Jurkat, Clone E6-1 (cell line): ENCODE data around the gene PRKAG2.

Experiments
- DNase-seq: peaks from one replicate; pipeline ENCODE4 v3.0.0-alpha.2; 2011; ENCODE audit warnings: low read depth, low spot score
- H3K4me3 ChIP-seq: 2 replicates; pipeline ENCODE4 v1.5.1; 2011; ENCODE audit warnings: mild to moderate bottlenecking, low read length, control low read depth, moderate library complexity

The PRKAG2 gene

DNA sequence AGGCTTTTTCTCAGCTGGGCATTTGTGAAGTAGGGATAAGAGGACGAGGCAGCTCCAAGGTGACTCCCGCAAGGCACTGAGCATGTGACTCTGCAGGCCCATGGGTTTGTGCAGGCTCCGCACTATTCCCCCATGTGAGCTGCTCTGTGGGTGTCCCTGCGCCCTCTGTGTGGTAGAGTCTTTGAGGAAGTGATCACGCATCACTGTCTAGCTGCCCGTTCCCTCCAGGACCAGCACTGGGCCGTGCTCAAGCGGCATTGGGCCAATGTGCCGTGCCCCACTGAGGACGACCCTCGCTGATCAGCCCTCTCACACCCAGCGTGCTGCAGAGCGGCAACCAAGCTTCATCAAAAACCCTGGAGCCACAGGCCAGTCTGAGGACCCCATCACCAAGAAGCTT is 7.5 kb downstream of the PRKAG2 start:
- DNase-seq = no peak
- no peak overlapping the region for H3K4me3 ChIP-seq

DNA sequence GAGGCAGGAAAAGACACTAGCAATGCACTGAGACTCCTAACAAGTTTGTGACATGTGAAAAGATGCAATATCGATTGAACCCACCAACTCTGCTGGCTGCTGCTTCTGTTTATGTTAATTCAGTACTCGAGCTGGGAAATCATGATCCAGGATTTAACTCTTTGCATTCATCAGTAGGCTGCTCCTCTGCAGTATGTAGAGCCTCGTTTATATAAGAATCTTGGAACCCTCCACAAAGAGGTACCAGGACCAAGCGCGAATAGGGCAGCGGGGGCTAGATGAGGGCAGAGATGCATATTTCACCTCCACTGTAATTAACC is 7.8 kb downstream of the PRKAG2 start:
- no peak overlapping the region for H3K4me3 ChIP-seq
- DNase-seq = no peak

DNA sequence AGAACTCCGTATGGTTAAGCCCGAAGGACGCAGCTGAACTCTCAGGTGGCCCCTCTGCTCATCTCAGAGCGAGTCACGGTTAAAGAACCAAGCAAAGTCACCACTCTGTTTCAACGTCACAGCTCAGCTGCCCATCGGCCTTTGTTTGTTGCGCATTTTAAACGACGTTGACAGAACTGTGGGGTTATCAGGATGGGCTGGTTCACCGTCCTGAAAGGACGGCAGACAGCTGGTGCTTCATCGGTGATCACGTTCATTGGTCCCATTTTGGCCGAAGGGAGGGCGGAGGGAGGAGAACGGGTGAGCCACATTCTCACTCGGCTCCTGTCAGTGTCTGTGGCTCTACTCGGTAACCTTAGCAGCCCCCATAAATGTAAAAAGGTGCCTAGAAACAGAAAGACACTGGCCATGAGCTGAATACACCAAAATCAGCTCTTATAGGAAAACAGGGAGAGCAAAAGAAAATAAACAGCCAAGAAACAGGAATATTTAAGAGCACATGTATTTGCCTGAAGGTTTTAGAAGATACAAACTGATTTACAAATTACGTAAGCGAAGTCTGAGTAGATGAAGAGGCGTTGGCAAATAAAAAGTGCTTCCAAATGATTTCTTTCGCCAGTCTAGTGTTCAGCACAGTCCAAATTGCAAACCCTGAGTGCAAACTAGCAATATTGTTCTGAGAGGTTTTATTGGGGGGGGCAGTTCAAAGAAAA is 8.4 kb downstream of the PRKAG2 start:
- DNase-seq = no peak
- H3K4me3 ChIP-seq = no peak overlapping the region

DNA sequence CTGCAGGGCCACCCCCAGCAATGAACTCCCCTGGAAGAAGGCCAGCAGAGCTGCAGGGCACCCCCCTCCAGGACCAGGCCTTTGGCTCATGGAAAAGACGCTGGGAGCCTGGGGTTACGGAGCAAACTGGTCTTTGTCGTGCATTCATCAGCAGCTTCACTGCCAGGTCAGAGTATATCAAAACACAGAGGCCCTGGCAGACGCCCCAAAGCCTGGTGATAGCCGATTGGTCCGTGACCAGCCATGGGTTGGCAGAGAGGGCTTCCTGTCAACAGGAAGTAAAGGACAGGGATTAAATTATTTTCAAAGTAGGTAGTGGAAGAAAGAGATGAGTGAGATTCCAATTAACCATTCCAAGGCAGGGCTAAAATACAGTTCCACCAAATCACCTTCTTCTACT is 9.0 kb downstream of the PRKAG2 start:
- no peak for DNase-seq
- no peak overlapping the region for H3K4me3 ChIP-seq

GRCh38 chr7:151866761-151867655 is 9.9 kb downstream of the PRKAG2 start:
- H3K4me3 ChIP-seq = no peak overlapping the region
- no peak for DNase-seq

GRCh38 chr7:151866028-151866427 is 10.9 kb downstream of the PRKAG2 start:
- DNase-seq = no peak
- H3K4me3 ChIP-seq = no peak overlapping the region

DNA sequence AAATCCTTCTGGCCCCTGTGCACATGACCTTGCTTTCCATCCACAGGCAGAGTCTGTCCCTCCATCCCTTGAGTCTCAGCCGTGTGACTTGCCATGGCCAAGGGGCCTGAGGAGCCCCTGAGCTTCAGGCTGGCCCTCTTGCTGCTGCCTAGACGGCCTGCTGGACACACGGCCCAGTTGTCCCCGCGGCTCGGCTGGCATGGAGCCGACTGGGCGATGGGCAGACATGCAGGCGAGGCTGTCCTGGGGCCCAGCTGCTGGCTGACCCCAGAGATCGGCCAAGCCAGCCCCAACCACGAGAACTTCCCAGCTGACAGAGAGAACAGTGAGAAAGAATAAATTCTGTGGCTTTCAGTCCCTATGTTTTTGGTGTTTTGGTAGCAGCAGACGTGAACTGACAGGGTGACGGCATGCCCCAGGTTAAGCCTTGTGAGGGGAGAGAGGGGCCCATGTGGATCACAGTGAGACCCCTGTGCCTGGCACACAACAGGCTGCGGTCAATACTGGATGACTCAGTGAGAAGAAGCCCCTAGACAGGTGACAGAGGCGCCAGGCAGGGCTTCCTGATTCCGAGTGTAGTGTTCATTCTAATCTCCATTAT is 11.7 kb downstream of the PRKAG2 start:
- no peak overlapping the region for H3K4me3 ChIP-seq
- no peak for DNase-seq

- no peak overlapping the region for H3K4me3 ChIP-seq
- no peak for DNase-seq
Observed at GRCh38 chr7:151864561-151864960, 12.4 kb downstream of the PRKAG2 start.

DNA sequence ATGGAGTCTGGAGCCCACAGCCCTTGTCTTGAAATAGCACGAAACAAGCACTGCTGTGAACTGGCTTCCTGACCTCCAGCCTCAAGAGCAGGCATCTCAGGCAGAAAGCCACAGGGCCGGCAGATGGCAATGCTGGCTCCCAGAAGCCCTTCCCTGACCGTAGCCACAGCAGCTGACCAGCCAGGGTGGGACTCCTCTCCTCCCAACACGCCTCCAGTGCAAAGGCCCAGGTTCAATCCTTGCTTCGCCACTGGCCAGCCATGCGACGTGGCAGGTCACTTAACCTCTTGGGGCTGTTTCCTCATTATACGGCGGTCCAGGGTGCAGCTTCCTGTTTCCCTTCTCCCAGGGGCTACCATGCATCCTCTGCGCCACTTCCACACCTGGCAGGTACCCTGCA is 12.8 kb downstream of the PRKAG2 start:
- DNase-seq = no peak
- H3K4me3 ChIP-seq = no peak overlapping the region

GRCh38 chr7:151863386-151864079 is 13.4 kb downstream of the PRKAG2 start:
- no peak for DNase-seq
- no peak overlapping the region for H3K4me3 ChIP-seq

DNA sequence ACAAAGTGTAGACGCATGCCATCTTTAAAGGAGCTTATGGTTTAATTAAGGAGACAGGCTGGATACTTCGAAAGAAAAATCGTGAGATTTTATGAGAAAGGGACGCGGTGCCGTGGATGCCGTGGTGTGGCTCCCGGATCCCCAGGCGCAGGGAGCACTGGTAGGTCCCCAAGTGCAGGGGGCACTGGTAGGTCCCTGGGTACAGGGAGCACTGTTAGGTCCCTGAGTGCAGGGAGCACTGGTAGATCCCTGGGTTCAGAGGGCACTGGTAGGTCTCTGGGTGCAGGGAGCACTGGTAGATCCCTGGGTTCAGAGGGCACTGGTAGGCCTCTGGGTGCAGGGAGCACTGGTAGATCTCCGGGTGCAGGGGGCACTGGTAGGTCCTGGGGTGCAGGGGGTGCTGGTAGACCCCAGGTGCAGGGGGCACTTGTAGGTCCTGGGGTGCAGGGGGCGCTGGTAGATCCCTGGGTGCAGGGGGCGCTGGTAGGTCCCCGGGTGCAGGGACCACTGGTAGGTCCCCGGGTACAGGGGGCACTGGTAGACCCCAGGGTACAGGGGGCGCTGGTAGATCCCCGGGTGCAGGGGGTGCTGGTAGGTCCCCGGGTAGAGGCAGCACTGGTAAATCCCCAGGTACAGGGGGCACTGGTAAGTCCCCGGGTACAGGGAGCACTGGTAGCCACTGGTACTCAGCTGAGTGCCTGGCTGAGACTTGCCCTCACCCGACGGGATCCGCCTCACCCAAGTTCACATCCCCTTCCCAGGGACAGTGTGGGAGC is 14.1 kb downstream of the PRKAG2 start:
- no peak overlapping the region for H3K4me3 ChIP-seq
- DNase-seq = no peak

GRCh38 chr7:151861881-151862280 is 15.0 kb downstream of the PRKAG2 start:
- no peak for DNase-seq
- no peak overlapping the region for H3K4me3 ChIP-seq

DNA sequence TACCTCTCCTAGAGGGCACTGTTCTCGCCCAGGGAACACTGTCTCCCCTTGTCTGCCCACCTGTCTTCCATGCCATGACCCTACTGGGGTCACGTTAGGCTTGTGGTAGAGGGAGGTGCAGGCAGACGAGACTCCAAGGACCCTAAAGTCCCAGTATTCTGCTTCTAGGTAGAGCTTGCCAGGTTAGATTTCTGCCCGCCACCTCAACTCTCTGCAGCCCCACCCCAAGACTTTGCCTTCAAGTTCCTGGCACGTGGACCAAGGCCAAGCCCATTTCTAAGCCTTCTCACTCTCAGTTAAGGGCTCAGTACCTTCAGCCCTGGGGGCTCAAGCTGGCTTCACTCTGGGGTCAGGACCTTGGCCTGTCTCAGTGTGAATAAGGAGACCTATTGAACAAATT is 16.1 kb downstream of the PRKAG2 start:
- no peak overlapping the region for H3K4me3 ChIP-seq
- DNase-seq = no peak

GRCh38 chr7:151859948-151860685 is 16.8 kb downstream of the PRKAG2 start:
- H3K4me3 ChIP-seq = no peak overlapping the region
- DNase-seq = no peak

DNA sequence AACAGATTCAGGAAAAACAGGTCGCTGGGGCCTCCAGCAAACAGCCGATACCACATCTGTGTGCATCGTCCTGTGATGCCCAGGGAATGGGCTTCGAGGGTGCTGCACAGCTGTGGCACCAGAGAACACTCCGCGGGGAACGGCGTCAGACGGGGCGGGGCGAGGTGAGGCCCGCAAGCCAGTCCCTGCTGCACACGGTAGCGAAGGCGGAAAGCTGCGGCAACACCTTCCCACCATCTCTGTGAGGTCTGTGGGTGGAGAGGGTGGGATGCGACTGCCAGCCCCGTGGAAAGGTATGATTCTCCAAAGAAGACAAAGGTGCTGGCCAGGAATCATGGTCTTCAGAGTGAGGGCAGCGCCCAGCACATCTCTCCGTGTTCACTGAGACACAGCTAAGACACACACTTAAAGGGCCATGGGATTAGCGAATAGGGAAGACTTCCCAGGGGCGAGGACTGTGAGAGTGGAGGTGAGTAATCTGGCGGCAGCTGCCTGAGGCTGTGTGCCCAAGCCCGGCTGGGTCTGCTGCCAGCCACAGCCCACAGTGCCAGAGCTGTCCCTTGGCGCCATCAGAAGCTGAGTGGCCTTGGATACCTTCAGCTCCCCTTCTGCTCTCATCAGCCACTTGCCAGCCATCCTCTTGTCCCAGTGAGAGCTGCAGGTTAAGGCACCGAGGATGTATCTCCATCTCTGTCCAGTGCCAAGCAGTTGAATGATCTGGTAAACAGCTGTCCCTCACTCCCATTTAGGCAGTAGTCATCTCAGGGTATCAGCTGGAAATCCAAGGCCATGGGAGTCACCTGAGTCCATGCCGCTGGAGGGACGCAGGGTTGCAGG is 17.6 kb downstream of the PRKAG2 start:
- H3K4me3 ChIP-seq = no peak overlapping the region
- DNase-seq = no peak

DNA sequence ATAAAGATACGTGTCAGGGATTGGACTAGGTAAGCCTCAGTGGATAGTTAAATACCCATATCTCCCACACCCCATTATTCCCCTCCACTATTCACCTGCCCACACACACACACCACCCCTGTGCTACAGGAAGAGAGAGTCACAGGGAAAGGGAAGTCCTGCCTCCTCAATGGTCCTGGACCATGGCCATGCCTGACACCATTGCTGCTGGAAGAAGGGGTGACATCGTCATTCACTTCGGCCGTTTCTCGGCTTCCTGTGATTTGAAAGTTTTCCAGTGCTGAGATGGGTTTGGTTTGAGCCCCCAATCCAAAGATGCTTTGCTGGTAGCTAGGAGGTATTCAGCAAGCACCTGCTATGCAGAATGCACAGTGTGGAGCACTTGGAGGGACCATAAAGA is 18.5 kb downstream of the PRKAG2 start:
- H3K4me3 ChIP-seq = no peak overlapping the region
- DNase-seq = no peak

GRCh38 chr7:151857866-151858450 is 19.0 kb downstream of the PRKAG2 start:
- DNase-seq = no peak
- H3K4me3 ChIP-seq = no peak overlapping the region
